ENCODE data around the gene THAP10. TPM values are rescaled to one million over a fixed set of nuclear protein-coding genes. Genes with fewer than 3 reads are reported as not detected.

THAP10 gene
- total RNA-seq (2022) = 1.7 and 1.9 TPM in 2 replicates
- percentile 53 among the genes with signal in this experiment for Bru-seq, nascent RNA
- percentile 50 among the genes with signal in this experiment for BruChase-seq, experiment 1, labeled RNA remaining after a 2-hour chase
- BruChase-seq, experiment 2, labeled RNA remaining after a 6-hour chase = percentile 36 among the genes with signal in this experiment
- long read RNA-seq, partial matches to known transcripts = 0 of 5 reads
- long read RNA-seq, other reads (novel, unspliced or antisense) = 1 of 5 reads

GRCh38 chr15:70892002-70892911 lies at the start of gene THAP10, which contains the start of gene LRRC49:
Gene THAP10 (minus strand): TSS chr15:70892433. CDS start chr15:70892272, 161 bp downstream.
Gene LRRC49 (plus strand): TSS chr15:70892826. CDS start chr15:70892895, 69 bp downstream.
- Mint-ChIP-seq H3K4me3 (ENCODE audit: unreplicated experiment) (peak within 1 kb of the TSS; percentile 92), H3K9me3 (ENCODE audit: unreplicated experiment) (no peaks in the 10 kb centered on the region), H3K27me3 (ENCODE audit: insufficient read depth, unreplicated experiment) (no peaks in the 10 kb centered on the region), H3K36me3 (ENCODE audit: insufficient read depth, unreplicated experiment) (peaks cover 17% of the 10 kb centered on the region), H3K4me1 (ENCODE audit: low read depth, unreplicated experiment) (peaks cover 12% of the 10 kb centered on the region), H3K27ac (ENCODE audit: unreplicated experiment) (peak within 1 kb of the TSS; percentile 93)
- CTCF ChIA-PET = interaction anchor here (0.7 to 1.5 kb wide), 4 partner anchors 17 to 119 kb away, joined by 3 to 5 read pairs (median 4); partner anchors contain the start of gene LARP6
- no peaks in the 10 kb centered on the region for H3K27me3 ChIP-seq (replicated peaks; ENCODE audit: control insufficient read depth, insufficient read depth, low read length)
- peak within 1 kb of the TSS; percentile 80 for H3K4me3 ChIP-seq (ENCODE audit: low read depth, low read length)
- H3K4me1 ChIP-seq = no peaks in the 10 kb centered on the region; the same call in 1 of the 2 replicates
- BruUV-seq (replicated peaks) = TSS peak; percentile 69
- H3K36me3 ChIP-seq (ENCODE audit: control insufficient read depth, insufficient read depth, low read length) = no peaks in the 10 kb centered on the region
- DNase-seq = peak; percentile 86 to 92
- no peaks in the 10 kb centered on the region for H3K9me3 ChIP-seq
- intact Hi-C loops (cut with micrococcal nuclease; ENCODE audit: unreplicated experiment) = no loop called here
- POLR2A ChIA-PET = no interaction called here
- TF ChIP-seq CTCF (IDR thresholded peaks at IDR 0.05; ENCODE audit: insufficient read depth in 1 of 2, low read depth in 1 of 2, low read length in 1 of 2, severe bottlenecking in 1 of 2, unreplicated experiment in 1 of 2) = no peak

DNA sequence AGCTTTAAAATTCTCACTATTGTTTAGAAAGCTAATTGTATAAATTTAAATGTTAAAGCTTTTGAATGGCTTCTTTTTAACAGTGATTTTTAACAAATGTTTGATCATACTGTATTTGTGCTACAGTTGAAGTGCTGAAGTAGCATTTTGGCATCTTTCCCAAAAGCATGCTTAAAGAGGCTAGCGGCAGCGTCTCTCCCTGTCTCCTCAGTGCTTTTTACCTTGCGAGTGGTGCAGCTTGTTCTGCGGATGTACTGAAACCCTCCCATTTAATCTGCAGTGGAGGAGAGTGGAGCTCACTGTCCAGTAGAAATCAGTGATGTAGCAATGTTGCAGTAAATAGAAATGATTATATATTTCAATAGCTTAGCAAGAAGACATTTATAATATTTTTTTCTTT lies 44.1 kb upstream of the THAP10 start:
- no peaks in the 10 kb centered on the region for H3K4me1 ChIP-seq
- Mint-ChIP-seq H3K36me3 (ENCODE audit: insufficient read depth, unreplicated experiment) (no peaks in the 10 kb centered on the region), H3K4me3 (ENCODE audit: unreplicated experiment) (no peak overlapping the region), H3K27me3 (ENCODE audit: insufficient read depth, unreplicated experiment) (peaks cover 2% of the 10 kb centered on the region), H3K9me3 (ENCODE audit: unreplicated experiment) (no peaks in the 10 kb centered on the region), H3K4me1 (ENCODE audit: low read depth, unreplicated experiment) (no peaks in the 10 kb centered on the region), H3K27ac (ENCODE audit: unreplicated experiment) (no peak overlapping the region)
- H3K27me3 ChIP-seq (replicated peaks; ENCODE audit: control insufficient read depth, insufficient read depth, low read length) = no peaks in the 10 kb centered on the region
- DNase-seq = no peak
- no peaks in the 10 kb centered on the region for H3K9me3 ChIP-seq
- no peaks in the 10 kb centered on the region for H3K36me3 ChIP-seq (ENCODE audit: control insufficient read depth, insufficient read depth, low read length)
- no peak for TF ChIP-seq CTCF (IDR thresholded peaks at IDR 0.05; ENCODE audit: insufficient read depth in 1 of 2, low read depth in 1 of 2, low read length in 1 of 2, severe bottlenecking in 1 of 2, unreplicated experiment in 1 of 2)
- CTCF ChIA-PET = interaction anchor here (0.6 to 1.0 kb wide), 2 partner anchors 29 to 448 kb away, joined by 3 read pairs; no protein-coding TSS in a partner anchor
- intact Hi-C loops (cut with micrococcal nuclease; ENCODE audit: unreplicated experiment) = no loop called here
- BruUV-seq (replicated peaks) = no TSS peak
- no peak overlapping the region for H3K4me3 ChIP-seq (ENCODE audit: low read depth, low read length)
- POLR2A ChIA-PET = no interaction called here

- POLR2A ChIA-PET = no interaction called here
- no peak for DNase-seq
- Histone ChIP-seq H3K4me3 (ENCODE audit: low read depth, low read length) (no peak overlapping the region), H3K9me3 (no peaks in the 10 kb centered on the region), H3K36me3 (ENCODE audit: control insufficient read depth, insufficient read depth, low read length) (no peaks in the 10 kb centered on the region), H3K4me1 (no peaks in the 10 kb centered on the region), H3K27me3 (replicated peaks; ENCODE audit: control insufficient read depth, insufficient read depth, low read length) (no peaks in the 10 kb centered on the region)
- Mint-ChIP-seq H3K36me3 (ENCODE audit: insufficient read depth, unreplicated experiment) (no peaks in the 10 kb centered on the region), H3K9me3 (ENCODE audit: unreplicated experiment) (no peaks in the 10 kb centered on the region), H3K4me3 (ENCODE audit: unreplicated experiment) (no peak overlapping the region), H3K4me1 (ENCODE audit: low read depth, unreplicated experiment) (no peaks in the 10 kb centered on the region), H3K27ac (ENCODE audit: unreplicated experiment) (no peak overlapping the region), H3K27me3 (ENCODE audit: insufficient read depth, unreplicated experiment) (peaks cover 2% of the 10 kb centered on the region)
- no peak for TF ChIP-seq CTCF (IDR thresholded peaks at IDR 0.05; ENCODE audit: insufficient read depth in 1 of 2, low read depth in 1 of 2, low read length in 1 of 2, severe bottlenecking in 1 of 2, unreplicated experiment in 1 of 2)
- intact Hi-C loops (cut with micrococcal nuclease; ENCODE audit: unreplicated experiment) = no loop called here
- CTCF ChIA-PET = no interaction called here
- BruUV-seq (replicated peaks) = no TSS peak
These were observed 43.4 kb upstream of the THAP10 start for GRCh38 chr15:70935631-70936030.

Measured in Caco-2 (cell line).